Breast epithelium (tissue), 4 donors: ENCODE measurements around the gene TSPAN2. TPM values are rescaled to one million over a fixed set of nuclear protein-coding genes. Genes with fewer than 3 reads are reported as not detected.
A peak's percentile ranks its signal among the peaks of the same experiment; 100 is the strongest.

Source experiments
- DNase-seq, 2 donors: peaks; one replicate each; pipeline ENCODE4 v3.0.0-alpha.2; 2019; ENCODE audit warnings: low spot score in 2 of 2
- H3K27ac ChIP-seq, 2 donors: fragments of 200-600 bp; sonication (generic) in 1 of 2; one replicate each; pipeline ENCODE4 v1.5.1; 2016 to 2019; ENCODE audit warnings: mild to moderate bottlenecking in 1 of 2
- H3K27me3 ChIP-seq, 2 donors: fragments of 200-600 bp; sonication (generic) in 1 of 2; one replicate each; pipeline versions ENCODE4 v1.5.1 to v1.6.0; 2017 to 2019; ENCODE audit warnings: control low read depth in 1 of 2, mild to moderate bottlenecking in 1 of 2
- H3K36me3 ChIP-seq: fragments of 200-600 bp; one replicate; pipeline ENCODE4 v1.5.1; 2019
- H3K4me1 ChIP-seq, 2 donors: fragments of 200-600 bp; sonication (generic); one replicate each; pipeline ENCODE4 v1.5.1; 2016 to 2019; ENCODE audit warnings: control low read depth in 1 of 2
- H3K4me3 ChIP-seq, 3 donors: fragments of 200-600 bp; sonication (generic); 1 replicate in 2 of 3; 2 replicates in 1 of 3; pipeline ENCODE4 v1.5.1; 2016 to 2019; ENCODE audit warnings: mild to moderate bottlenecking in 3 of 3, moderate library complexity in 2 of 3
- H3K9me3 ChIP-seq, 2 donors: fragments of 200-600 bp; sonication (generic) in 1 of 2; one replicate each; pipeline ENCODE4 v1.5.1; 2016 to 2019; ENCODE audit warnings: control low read depth in 1 of 2
- POLR2A ChIP-seq: fragments of 450-650 bp; IDR thresholded peaks from one replicate; pipeline ENCODE4 v1.6.1; 2016; ENCODE audit warnings: antibody characterized with exemption, mild to moderate bottlenecking, moderate library complexity
- POLR2AphosphoS5 ChIP-seq, 3 donors: sonication (generic); formaldehyde crosslinking; IDR thresholded peaks; one replicate each; pipeline ENCODE4 v1.6.1; 2017; ENCODE audit warnings: antibody characterized with exemption in 3 of 3
- intact Hi-C: fragments of 100-400 bp; cut with DNase I; formaldehyde crosslinking; loops from one replicate; pipeline ENCODE4 v1.15.1; 2023; ENCODE audit warnings: low total_unique reads
- total RNA-seq, 3 donors: library from RNA; depleted of rRNA; stranded (reverse); fragments of >200 nt; gene quantifications; one replicate each; pipeline ENCODE4 v1.1.0, GENCODE V29; 2016
- TF ChIP-seq, protein P1 (sequence below), 3 donors: fragments of 450-650 bp; IDR thresholded peaks; one replicate each; pipeline ENCODE4 v1.5.1; 2016 to 2017; ENCODE audit warnings: antibody characterized with exemption in 3 of 3, mild to moderate bottlenecking in 3 of 3, moderate library complexity in 3 of 3

TSPAN2 gene
- total RNA-seq, 3 donors from 2014 or later = 2.6 to 9.7 (median 3.7) TPM

DNA sequence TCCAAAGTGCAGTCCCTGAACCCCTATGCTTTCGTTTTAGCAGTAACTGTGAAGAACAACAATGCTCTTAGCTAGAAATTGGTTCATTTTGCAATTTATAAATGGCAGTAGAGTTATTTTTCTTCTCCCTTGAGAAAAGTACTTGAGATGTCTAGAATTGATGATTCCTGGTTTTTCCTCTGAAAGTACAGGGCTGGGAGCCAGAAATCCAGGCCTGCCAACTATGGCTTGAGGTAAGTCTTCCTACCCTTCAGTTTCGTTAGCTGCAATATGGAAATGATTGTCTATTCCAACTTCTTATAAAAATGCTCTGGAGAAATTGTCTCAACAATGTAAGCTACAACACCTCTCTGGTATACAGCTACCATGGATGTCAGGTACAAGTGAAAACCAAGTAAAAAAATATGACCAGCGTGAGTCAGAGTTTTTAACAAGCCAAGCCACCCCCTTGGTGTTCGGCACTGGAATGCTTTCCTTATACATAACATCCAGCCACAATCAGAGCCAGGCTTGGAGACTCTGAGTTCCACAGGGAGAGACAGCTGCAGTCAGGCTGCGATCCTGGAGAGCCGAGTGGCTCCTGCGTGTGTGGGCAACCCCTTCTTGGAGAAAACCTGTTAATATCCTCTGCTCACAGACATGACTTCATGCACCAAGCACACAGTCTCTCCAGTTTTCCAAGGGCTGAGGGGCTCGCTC lies 22.0 kb downstream of the TSPAN2 start:
- no peaks in the 10 kb centered on the region for H3K4me1 ChIP-seq
- peak overlapping the region in 1 of 2 donors; percentile 12 for H3K27ac ChIP-seq

DNA sequence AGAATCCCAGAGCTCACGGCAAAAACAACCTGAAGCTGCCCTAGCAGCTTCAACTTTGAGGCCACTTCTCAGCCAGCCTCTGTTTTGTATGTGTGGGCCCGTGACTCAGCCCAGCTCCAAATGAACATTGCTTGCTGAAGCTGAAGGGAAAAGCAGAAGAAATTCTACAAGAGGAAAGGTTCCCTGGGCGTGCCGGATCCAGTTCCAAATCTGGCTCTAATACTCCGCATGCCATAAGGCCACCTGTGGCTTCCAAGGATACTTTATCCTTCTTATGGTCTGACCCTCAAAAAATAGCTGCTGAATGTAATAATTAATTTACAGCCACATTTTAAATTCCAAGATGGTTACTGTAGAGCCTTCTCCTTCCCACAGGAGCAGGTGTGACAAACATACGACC lies 24.3 kb downstream of the TSPAN2 start:
- Histone ChIP-seq H3K4me3 (no peak overlapping the region), H3K36me3 (no peaks in the 10 kb centered on the region), H3K27me3 (no peaks in the 10 kb centered on the region), H3K4me1 (no peaks in the 10 kb centered on the region), H3K9me3 (no peaks in the 10 kb centered on the region), H3K27ac (no peak overlapping the region)
- intact Hi-C loops = no loop called here
- no peak for DNase-seq
- TF ChIP-seq, protein P1, sequence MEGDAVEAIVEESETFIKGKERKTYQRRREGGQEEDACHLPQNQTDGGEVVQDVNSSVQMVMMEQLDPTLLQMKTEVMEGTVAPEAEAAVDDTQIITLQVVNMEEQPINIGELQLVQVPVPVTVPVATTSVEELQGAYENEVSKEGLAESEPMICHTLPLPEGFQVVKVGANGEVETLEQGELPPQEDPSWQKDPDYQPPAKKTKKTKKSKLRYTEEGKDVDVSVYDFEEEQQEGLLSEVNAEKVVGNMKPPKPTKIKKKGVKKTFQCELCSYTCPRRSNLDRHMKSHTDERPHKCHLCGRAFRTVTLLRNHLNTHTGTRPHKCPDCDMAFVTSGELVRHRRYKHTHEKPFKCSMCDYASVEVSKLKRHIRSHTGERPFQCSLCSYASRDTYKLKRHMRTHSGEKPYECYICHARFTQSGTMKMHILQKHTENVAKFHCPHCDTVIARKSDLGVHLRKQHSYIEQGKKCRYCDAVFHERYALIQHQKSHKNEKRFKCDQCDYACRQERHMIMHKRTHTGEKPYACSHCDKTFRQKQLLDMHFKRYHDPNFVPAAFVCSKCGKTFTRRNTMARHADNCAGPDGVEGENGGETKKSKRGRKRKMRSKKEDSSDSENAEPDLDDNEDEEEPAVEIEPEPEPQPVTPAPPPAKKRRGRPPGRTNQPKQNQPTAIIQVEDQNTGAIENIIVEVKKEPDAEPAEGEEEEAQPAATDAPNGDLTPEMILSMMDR (IDR thresholded peaks at IDR 0.05) = no peak
- no peak for TF ChIP-seq POLR2AphosphoS5 (IDR thresholded peaks at IDR 0.05)
- TF ChIP-seq POLR2A = no peak

More for the DNA sequence above, 22.0 kb downstream of the TSPAN2 start:
- intact Hi-C loops = no loop called here
- no peak for TF ChIP-seq POLR2AphosphoS5 (IDR thresholded peaks at IDR 0.05)
- H3K9me3 ChIP-seq = no peaks in the 10 kb centered on the region
- H3K27me3 ChIP-seq = no peaks in the 10 kb centered on the region
- H3K36me3 ChIP-seq = no peaks in the 10 kb centered on the region
- H3K4me3 ChIP-seq = no peak overlapping the region
- no peak for DNase-seq

DNA sequence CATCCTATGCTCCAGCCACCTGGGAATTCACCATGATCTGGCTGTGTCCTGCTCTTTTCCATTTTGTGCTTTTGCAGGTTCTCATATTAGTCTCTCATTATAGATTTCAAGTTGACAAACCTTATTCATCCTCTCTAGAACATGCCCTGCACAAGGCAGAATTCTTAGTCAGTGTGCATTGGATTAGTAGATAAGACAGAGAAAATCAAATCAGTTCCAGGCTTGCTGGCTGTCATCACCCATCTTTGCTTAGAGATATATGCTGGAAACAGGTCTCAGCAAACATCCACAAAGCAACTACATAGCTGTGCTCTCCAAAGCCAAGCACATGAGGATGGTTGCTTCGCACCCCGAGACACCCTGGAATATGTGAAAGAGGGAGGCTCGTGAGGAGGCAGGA lies 24.8 kb downstream of the TSPAN2 start:
- no peak for TF ChIP-seq POLR2A
- no peak for TF ChIP-seq POLR2AphosphoS5 (IDR thresholded peaks at IDR 0.05)
- TF ChIP-seq, protein P1 (IDR thresholded peaks at IDR 0.05) = no peak
- Histone ChIP-seq H3K4me3 (no peak overlapping the region), H3K27ac (no peak overlapping the region), H3K9me3 (no peaks in the 10 kb centered on the region), H3K4me1 (no peaks in the 10 kb centered on the region), H3K36me3 (no peaks in the 10 kb centered on the region), H3K27me3 (no peaks in the 10 kb centered on the region)
- intact Hi-C loops = no loop called here
- no peak for DNase-seq

DNA sequence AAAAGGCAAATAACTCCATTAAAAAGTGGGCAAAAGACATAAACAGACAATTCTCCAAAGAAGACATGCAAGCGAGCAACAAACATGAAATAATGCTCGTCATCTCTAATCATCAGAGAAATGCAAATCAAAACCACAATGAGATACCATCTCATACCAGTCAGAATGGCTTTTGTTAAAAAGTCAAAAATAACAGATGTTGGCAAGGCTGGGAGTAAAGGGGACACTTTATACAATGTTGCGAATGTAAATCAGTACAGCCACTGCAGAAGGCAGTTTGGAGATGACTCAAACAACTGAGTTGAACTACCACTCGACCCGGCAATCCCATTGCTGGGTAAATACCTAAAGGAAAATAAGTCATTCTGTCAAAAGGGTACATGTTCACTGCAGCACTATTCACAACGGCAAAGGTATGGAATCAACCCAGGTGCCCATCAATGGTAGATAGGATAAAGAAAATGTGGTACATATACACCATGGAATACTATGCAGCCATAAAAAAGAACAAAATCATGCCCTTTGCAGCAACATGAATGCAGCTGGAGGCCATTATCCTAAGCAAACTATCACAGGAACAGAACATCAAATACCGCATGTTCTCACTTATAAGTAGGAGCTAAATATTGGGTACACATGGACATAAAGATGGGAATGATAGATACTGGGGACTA lies 25.9 kb downstream of the TSPAN2 start:
- Histone ChIP-seq H3K27ac (peak overlapping the region; percentile 33 to 70), H3K4me1 (no peaks in the 10 kb centered on the region), H3K9me3 (no peaks in the 10 kb centered on the region)

DNA sequence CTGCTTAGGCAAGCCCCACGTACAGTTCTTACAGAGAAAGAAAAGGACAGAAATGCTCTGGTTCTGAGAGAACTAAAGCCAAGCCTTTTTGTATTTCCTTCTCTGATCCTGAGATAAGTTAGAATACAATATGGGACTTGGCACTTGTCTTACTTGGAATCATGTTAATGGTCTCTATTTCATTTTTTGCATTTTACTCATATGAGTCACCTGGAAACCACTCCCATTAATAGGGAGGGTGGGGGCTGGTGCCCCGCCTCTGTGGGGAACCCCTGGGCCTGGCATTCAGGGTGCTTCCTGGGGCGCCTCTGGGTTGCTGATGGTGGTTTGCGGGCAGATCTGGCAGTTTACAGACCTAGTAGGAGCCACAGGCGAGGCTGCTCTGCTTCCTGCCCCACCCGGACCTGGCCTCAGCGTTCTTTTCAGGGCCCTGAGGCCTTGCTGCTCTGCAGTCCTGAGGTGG lies 26.7 kb downstream of the TSPAN2 start:
- Histone ChIP-seq H3K4me3 (no peak overlapping the region), H3K27ac (peak overlapping the region; percentile 33 to 70), H3K27me3 (no peaks in the 10 kb centered on the region), H3K36me3 (no peaks in the 10 kb centered on the region), H3K9me3 (no peaks in the 10 kb centered on the region), H3K4me1 (peaks cover 0 to 4% of the 10 kb centered on the region in 2 donors)
- TF ChIP-seq POLR2A = no peak
- TF ChIP-seq POLR2AphosphoS5 (IDR thresholded peaks at IDR 0.05) = peak in 1 of 3 donors; percentile 28
- intact Hi-C loops = no loop called here
- peak in 1 of 2 donors; percentile 78 for DNase-seq

More for the DNA sequence above, 25.9 kb downstream of the TSPAN2 start:
- Histone ChIP-seq H3K27me3 (no peaks in the 10 kb centered on the region), H3K4me3 (no peak overlapping the region), H3K36me3 (no peaks in the 10 kb centered on the region)
- no peak for DNase-seq
- intact Hi-C loops = no loop called here
- TF ChIP-seq, protein P1 (IDR thresholded peaks at IDR 0.05) = no peak
- TF ChIP-seq POLR2A = no peak

DNA sequence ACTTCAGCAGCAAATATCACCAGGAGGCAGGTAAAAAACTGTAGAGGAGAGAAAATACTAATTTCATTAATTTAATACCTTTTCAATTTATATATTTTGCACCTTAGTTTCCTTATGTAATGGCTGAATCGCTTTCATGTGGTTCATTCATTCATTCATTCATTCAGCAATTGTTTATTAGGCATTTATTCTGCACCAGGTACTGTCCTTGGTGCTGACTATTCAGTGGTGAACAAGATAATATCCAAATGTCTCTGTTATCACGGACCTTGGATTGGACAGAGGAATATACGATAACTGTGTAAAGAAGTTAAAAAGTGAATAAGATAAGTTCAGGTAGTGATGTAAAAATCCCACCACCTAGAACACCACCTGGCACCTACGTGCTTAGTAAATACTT lies 28.8 kb downstream of the TSPAN2 start:
- intact Hi-C loops = no loop called here
- TF ChIP-seq POLR2A (no peak), POLR2AphosphoS5 (IDR thresholded peaks at IDR 0.05) (no peak)
- TF ChIP-seq, protein P1 (IDR thresholded peaks at IDR 0.05) = no peak
- Histone ChIP-seq H3K4me3 (no peak overlapping the region), H3K27ac (no peak overlapping the region), H3K27me3 (no peaks in the 10 kb centered on the region), H3K4me1 (peaks cover 0 to 4% of the 10 kb centered on the region in 2 donors), H3K36me3 (no peaks in the 10 kb centered on the region), H3K9me3 (no peaks in the 10 kb centered on the region)
- DNase-seq = no peak
